CD1c-positive myeloid dendritic cell (primary cell): ENCODE results near the gene ZDHHC12.

Experiments
- DNase-seq: peaks from one replicate; pipeline ENCODE4 v3.0.0-alpha.2; 2016; ENCODE audit errors: extremely low spot score

The ZDHHC12 gene, protein sequence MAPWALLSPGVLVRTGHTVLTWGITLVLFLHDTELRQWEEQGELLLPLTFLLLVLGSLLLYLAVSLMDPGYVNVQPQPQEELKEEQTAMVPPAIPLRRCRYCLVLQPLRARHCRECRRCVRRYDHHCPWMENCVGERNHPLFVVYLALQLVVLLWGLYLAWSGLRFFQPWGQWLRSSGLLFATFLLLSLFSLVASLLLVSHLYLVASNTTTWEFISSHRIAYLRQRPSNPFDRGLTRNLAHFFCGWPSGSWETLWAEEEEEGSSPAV

DNA sequence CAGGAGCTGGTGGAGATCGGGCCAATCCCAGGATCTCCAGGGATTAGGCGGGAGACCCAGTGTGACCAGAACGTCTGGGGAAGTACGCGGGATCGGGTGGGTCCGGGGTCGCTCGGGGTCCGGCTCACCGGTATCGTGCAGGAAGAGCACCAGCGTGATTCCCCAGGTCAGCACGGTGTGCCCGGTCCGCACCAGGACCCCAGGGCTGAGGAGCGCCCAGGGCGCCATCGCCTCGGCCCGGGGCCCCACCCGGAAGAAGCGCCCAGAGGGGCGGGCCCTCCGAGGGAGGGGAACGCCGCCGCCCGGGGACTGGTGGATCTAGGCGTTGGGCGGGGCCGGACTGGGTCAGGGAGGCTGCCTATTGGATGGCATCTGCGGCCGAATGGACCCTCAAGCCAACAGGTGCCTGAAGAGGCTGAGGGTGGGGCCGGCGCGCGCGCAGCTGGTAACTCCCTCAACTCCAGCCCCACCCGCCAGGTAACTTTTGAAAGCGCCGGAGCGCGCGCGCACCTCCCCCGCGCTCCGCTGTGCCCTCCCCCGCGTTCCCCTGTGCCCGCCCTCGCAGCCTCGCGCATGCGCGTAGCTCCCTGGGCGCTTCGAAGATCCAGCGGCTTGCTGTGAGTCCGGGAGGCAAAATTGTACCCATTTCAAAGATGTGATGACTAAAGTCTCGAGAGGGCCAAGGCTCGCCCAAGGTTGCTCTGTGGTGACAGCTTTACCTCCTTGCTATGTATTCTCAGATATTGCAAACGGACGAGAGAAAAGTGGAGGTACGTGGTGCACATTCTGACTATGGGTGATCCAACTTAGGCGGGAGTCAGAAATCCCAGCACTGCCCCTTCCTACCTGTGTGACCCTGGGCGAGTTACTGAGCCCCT is at the start of gene ZDHHC12:
Gene ZDHHC12, minus strand, starts transcription at position 262 of the 878 bp plus-strand sequence. Its CDS starts 34 bp downstream, at position 228.
- DNase-seq, result peak; percentile 98

DNA sequence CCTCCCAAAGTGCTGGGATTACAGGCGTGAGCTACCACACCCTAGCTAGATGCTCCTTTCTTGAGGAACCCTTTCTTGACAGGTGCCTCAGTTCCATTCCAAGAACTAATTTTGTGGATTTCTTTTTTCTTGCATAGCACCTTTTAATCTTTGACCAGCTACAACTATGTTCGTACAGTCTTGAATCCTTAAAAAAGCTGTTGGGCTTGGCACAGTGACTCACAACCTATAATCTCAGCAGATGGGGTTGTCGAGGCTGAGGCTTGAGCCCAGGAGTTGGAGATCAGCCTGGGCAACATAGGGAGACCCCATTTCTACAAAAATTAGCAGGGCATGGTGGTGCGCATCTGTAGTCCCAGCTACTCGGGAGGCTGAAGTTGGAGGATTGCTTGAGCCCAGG is 49.1 kb upstream of the ZDHHC12 start:
- DNase-seq, result no peak

DNA sequence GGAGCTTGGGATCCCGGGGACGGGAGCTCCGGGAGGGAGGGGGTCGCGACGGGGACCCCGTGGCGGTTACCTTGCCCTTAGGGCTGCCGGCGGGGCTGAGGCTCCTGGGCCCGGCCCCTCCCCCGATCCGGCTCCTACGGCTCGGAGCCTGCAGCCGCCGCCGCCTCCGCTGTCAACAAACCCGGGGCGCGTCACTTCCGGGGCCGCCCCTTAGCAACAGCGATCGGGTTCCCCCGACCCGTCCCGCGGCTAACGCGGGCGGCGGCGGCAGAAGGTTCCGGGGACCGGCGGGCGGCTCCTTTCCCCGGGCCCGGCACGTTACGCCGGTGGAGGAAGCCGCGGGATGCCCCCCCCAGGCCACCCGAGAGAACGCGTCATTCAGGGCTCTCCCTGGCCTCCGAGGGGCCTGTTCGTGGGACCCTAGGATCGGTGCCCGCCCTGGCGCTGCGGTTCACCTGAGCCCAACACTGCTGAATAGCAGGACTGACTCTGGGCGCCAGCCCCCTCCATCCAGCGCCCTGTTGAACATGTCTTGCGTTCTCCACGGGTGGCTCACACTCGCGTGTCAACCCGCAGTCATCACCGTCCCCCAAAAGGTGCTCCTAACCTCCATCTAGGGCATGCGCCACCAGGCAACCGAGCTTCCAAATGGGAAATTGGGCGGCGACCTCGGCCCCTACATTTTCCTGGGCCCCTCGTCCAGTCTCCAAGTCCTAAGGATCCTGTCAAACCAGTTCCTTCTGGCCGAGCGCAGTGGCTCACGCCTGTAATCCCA is 48.0 kb upstream of the ZDHHC12 start, which contains the start of gene ZER1:
Gene ZER1, minus strand, starts transcription at position 183 of the 775 bp plus-strand sequence. CDS start 16,362 bp downstream, outside the sequence.
- peak; percentile 96 for DNase-seq

DNA sequence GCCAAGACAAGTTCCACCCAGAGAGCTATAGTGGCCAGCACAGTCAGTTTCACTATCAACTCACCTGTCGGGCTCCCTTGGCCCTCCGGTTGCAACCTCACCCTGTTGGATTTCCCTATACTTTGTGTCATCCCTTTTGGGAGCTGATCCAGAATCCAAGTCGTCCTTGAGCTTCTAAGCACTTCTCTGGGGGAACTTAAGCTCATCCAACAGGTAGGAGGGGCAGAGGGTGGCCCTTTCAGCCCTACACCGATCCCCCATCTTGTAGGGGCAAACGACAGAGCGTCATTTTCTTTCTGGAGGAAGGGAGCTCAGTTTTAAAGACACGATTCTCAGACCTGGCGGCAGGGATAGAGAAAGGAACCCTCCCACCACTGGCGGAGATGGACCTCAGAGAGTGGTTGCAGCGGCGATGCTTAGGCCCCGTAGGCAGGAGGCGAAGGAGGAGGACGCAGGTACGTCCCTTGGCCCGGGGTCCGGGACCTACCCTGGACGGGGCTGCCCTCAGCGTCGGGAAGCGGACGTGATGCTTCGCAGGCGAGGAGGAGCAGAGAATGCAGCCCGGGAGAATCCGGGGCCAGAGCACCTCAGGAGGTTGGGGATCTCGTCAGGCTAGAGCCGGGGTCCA is 47.3 kb upstream of the ZDHHC12 start:
- peak; percentile 3 for DNase-seq

DNA sequence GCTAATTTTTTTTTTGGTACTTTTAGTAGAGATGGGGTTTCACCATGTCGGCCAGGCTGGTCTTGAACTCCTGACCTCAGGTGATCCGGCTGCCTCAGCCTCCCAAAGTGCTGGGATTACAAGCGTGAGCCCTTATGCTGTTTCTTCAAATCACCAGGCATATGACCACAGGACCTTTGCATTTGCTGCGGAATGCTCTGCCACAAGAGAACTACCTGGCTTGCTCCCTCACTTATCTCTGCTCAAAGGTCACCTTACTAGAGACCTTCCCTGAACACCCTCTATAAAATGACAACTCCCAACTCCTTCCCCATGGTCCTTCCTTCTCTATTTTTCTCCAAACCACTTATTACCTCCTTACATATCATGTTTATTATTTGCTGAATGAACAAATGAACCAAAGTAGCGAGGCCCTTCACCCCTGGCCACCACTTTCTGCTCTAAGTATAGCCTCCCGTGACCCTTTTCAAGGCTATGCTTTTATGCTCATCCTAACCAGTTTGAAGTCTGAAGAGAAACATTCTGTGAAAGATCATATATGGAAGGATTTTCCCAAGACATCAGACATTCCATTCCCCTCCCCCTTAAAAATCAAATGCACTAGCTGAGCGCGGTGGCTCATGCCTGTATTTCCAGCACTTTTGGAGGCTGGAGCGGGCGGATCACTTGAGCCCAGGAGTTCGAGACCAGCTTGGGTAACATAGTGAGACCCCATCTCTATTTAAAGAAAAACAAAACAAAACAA is 46.5 kb upstream of the ZDHHC12 start:
- DNase-seq, result no peak

DNA sequence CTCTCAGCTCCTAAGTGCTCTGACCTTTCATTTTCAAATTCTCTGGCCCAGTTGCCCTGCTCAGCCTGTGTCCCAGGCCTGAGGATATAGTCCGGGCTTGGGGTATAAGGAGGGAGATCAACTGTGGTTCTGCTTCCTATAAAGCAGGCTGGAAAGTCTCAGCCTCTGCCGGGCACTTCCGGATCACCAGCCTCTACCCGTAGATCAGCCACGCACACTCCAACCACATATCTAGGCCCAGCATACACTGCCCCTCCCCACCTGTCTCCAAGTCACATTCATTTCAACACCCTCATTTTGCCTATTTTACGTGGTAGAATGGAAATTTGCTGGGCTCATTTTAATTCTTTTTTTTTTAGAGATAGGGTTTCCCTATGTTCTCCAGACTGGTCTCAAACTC is 44.7 kb upstream of the ZDHHC12 start:
- DNase-seq, result no peak

DNA sequence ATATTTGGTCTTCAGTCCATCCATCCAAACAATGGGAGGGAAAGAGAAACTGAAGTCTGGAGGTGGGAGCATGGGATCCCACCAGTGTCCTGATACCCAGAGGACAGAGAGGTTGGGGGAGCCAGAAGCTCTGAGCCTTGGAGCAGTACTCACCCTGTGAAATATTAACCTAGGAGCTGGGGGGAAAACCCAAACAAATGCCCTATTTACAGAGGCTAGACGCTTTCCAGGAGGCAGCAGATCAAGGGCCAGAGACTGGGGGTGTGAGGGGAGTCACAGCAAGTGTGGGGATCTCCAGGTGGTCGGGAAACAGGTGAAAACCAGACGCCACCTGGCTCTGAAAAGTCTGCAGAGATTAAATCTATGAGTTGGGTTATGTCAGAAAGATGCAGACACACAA is 41.6 kb upstream of the ZDHHC12 start:
- no peak for DNase-seq

DNA sequence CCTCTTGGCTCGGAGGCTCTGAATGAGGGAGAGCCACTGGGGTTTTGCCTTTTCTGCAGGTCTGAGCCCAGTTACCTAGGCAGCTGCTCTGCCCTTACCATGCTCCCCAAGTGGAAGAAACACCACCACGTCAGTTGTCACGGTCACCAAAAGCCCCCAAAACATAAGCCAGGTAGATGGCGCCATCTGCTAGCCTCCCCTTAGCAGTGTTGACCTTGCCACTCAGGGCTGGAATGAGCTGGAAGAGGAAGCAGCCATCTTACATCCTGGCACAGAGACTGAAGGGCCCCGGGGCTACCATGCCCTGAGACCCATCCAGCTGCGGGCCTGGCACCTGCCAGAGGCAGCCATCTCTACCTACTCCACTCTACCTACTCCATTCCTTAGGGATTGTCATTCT is 40.4 kb upstream of the ZDHHC12 start:
- no peak for DNase-seq

DNA sequence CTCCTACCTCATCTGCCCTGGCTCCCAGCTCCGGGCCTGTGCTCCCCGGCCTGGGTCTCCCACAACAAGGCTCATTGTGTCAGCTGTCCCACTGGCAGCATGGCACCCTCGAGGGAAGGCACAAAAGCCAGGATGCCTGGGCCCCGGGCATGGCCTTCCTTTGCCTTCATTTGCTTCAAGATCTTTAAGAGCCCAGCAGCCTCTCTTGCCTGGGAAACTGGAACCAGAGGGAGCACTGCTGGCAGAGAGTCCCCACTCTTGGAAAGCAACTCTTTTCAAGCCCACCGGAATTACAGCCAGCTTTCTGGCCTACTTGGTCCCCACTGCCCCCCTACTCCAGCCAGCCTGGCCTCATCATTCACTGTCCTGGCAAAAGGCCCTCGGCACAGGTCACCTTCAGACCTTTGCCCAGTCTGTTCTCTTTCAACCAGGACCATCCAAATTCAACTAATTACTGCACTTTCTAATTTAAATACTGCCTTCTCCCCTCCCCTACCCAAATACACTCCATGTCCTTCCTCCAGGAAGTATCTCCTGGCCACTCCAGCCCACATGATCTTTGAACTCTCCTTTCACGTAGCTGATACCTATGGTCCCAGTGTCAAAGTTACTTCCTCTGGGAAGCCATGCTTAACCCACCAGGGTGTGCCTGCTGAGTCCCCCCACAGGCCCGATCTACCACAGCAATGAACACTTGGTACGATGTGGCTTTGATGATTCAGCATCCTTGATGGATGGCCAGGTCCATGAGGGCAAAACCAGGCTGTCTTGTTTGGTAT is 38.9 kb upstream of the ZDHHC12 start:
- DNase-seq, result no peak

DNA sequence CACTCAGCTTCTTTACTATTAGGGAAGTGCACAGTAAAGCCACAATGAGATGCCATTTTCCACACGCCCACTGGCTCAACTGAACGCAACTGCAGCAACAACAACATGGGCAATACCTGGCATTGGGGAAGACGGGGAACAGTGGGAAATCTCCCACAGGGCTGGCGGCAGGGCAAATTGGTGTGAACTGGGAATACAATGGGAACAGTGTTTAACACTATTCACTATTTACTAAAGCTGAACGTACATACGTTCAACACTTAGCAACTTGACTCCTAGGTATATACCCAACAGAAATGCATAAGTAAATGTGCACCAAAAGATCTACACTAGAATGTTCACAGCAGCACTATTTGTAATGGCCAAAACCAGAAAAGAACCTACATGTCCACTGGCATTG is 33.7 kb upstream of the ZDHHC12 start:
- no peak for DNase-seq

DNA sequence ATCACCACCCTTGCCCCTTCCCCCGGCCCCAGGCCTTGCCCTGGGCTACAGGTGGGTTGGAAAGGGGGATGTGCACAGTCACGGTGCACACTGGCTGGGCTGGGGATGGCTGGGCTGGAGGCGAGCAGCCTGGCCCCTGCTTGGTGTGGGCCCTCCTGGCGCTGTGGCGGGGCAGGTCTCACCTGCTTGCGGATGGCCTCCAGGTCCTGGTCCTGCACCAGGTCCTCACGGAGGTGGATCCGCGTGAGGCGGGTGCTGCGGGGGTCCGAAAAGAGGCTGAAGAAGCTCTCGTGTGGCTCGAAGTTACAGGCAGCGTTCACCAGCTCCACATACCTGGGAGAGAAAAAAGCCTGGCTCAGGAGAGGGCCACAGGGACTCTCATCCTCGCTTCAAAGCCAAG is 29.7 kb upstream of the ZDHHC12 start:
- DNase-seq, result no peak

DNA sequence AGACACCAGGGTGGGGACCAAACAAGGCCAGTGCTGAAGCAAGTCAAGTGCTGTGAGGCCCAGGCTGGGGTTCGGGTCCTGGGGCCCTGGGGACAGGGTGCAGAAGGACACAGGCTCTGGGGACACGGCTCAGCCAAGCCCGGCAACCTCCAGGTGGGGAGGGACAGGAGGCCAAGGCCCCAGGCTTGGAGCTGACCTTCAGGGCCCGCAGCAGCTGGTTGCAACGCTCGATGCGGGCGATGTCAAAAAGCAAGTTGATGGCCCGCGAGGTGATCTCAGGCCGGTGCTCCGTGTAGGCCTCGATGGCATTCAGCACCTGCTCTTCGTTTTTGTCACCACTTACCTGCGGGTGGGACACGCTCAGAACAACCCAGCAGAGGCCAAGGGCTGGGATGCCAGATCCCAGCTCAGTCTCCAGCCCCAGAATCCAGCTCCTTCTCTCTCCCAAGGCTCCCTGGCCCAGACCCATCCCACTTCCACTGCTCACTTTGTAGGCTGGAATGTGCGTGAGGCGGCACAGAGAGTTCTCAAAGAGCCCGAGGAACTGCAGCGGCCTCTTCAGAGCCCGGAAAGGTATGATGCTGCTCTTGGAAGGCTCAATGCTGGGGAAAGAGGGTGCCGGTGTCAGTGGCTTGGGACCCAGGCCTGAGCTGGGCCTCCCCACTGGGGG is 27.1 kb upstream of the ZDHHC12 start:
- DNase-seq, result no peak

DNA sequence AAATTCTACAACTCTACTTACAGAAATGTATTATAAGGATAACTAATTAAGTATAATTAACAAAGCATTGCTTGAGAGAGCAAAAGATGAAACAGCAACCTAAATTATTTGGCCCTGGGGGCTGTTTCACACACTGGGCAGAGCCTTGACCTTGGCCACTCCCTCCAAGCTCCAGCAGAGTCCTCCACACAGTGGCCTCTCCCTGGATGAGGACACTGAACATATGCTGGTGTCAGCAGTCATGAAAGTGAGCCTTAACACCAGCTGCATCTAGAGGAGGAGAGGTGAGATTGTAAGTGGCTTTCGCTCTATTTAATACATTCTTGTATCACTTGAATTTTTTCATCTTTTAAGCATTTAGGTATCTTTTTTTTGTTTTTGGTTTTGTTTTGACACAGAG is 23.3 kb upstream of the ZDHHC12 start:
- no peak for DNase-seq

DNA sequence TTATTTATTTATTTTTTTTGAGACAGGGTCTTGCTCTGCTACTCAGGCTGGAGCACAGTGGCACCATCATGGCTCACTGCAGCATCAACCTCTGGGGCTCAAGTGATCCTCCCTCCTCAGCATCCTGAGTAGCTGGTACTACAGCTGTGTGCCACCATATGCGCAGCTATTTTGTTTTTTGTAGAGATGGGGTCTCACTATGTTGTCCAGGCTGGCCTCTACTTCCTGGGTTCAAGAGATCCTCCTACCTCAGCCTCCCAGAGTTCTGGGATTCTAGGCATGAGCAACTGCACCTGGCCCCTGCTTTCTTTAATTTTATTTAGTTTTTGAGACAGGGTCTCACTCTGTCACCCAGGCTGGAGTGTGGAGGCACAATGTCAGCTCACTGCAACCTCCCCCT is 19.5 kb upstream of the ZDHHC12 start:
- DNase-seq, result no peak

DNA sequence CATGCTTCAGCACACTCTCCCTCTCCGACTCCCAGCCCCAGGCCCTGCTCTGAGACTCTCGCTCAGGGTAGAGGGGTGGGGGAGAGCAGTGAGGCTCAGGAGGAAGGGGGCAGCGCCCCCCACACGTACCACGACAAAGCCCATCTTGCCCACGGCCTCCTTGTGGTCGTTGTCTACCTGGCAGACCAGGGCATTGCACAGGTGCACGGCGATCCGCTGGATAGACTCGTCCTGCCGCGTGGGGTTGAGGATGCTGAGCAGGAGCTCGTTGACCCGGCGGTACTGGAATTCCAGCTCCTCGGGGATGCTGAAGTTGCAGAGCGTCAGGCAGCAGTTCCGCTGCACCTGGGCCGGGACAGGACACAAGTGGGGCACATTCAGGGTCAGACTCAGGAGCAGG is 18.5 kb upstream of the ZDHHC12 start:
- no peak for DNase-seq

DNA sequence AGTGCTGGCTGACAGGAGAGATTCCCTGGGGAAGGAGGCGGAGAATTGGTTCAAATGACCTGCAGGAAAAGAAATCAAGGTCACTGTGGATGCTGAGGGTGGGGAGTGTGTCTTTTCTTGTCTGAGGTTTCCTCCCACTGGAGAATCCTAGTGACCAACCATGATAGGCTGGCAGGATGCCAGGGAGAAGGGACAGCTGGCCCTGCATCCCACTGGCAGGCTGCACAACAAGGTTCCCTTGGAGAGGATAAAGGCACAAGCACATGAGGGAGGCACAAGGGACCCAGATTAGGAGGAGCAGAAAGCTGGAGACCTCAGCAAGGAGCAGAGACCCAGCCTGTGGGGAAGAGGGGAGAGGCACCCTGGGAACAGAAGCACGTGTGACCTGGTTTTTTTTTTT is 11.4 kb upstream of the ZDHHC12 start:
- DNase-seq, result no peak

DNA sequence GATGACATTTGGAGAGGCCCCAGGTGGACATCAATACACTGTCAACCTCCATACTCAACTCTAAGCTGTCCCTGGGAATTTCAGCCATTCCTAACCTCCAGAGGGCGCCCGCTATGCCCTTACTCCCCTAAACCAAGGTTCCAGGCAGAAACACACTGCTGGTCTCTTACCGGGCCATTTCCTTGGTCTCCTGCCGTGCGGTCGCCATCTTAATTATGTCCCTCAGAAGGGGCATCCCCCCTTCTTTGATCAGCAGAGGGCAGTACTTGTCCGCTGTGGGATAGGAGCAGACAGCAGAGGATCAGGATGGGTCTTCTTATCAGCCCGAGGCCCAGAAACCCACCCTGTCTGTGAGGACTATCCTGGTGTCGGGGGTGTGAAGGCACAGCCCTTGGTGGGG is 9.3 kb upstream of the ZDHHC12 start:
- peak; percentile 59 for DNase-seq

DNA sequence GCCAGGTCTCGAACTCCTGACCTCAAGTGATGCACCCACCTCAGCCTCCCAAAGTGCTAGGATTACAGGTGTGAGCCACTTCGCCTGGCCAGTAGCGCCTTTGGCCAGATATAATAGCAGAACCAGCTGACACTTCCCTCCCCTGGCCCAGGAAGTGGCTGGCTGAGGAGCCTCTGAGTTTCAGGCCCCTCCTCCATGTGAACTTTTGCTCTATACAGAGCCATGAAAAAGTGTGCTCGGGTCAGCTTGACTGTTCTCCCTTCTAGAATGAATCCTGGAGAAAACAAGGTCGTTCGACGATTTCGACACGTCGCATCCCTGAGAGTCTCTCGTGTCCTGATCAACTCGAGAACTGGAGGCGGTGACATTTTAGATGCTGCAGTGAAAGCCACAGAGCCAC is 8.6 kb upstream of the ZDHHC12 start:
- DNase-seq, result no peak

DNA sequence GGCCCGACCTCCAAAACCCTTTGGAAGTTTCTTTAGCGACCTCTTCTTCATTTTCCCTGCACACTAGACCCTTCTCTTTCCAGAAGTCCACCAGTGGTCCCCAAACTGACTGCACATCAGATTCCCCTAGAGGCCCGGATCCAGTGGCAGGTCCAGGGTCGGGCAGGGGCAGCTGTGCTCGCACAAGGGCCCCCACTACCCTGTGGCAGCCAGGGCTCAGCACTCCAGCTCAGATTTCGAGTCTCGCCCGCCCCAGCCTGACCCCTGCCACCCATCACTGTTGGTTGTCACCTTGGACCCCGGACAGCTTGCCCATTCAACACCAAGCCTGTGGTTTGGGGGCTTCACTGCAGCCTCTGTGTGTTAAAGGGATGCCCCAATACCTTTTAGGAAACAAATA is 7.8 kb upstream of the ZDHHC12 start:
- no peak for DNase-seq

DNA sequence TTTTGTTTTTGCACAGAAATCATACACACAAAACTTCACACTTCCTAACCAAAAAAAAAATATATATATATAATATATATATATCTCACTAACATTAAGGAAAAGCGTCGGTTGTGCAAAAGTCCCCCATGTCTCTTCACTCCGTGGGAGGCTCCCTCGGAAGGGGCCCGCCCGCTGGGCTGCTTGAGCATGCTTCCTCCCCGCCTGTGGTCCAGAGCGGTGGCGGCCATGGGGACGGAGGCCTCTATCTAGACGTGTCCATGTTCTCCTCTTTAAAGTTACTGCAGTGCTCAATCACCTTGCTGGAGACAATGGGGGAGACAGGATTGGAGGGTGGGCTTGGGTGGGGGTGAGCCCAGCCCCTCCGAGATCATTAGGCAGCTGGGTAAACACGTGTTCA is 7.2 kb upstream of the ZDHHC12 start:
- DNase-seq, result no peak
